IPS-NIHi7 (cell line): ENCODE results near the gene EGLN1.

Experiments used
- DNase-seq: peaks from one replicate; pipeline ENCODE4 v3.0.0; 2012; ENCODE audit warnings: mixed read lengths; ENCODE audit errors: extremely low spot score

The EGLN1 gene

DNA sequence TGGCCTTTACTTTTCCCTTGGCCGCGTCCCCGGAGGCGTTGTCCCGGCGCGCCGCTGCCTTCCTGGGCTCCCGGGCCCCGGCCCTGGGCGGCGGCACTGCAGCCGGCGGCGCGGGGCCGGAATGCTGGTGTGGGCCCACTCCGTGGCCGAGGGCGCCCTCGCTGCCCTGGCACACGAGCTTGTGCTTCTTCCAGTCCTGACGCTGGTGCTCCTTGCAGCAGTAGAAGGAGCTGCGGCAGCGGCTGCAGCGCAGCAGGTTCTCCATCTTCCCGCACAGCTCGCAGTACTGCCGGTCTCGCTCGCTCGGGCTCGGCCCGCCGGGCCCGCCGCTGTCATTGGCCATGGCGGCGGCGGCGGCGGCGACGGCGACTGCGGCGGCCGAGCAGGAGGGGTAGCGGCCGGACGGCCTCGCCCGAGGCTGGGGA lies 529 bp downstream of the EGLN1 start:
- DNase-seq, result no peak

DNA sequence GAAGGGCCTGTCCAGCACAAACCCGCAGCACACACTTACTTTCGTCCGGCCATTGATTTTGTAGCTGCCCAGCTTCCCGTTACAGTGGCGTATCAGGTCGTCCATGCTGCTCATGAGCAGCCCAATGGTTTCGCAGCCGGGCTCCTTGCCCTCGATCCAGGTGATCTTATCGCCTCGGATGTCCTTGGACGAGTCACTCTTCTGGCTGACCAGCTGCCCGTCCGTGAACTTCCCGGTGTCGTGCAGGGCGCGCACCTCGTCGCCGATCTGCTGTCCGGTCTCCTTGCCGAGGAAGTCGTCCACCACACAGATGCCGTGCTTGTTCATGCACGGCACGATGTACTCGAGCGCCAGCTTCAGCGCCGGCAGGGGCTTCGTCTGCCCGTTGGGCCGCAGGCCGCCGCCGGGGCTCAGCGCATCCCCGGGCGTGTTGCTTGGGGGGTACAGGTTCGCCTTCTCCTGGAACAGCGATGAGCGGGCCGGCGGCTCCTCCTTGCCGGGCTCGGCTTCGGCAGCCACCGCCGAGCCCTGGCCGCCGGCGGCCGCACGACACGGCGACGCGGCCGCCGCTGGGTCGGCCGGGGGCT lies 1.0 kb downstream of the EGLN1 start:
- peak; percentile 20 for DNase-seq

- DNase-seq, result no peak
Observed at GRCh38 chr1:231420299-231420958, 1.7 kb downstream of the EGLN1 start.

GRCh38 chr1:231419738-231420298 lies 2.3 kb downstream of the EGLN1 start:
- no peak for DNase-seq

DNA sequence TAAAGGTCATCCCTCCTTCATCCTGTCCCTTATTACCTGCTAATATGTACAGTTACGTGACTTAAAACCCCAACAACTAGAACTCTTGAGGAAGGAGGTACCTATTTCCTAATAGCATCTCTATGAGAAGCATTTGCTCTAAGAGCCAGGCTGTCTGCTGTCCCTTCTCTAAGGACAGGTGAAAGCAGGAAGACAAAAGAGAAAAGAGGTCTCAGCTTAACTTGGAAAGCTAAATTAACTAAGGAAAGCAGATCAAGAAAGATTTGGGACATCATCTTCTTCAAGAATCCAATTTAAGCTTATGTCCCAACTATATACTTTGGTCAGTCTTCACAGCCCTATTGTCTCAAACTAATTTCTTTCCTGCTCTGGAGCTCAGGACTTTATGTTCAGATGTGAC lies 2.9 kb downstream of the EGLN1 start:
- no peak for DNase-seq

DNA sequence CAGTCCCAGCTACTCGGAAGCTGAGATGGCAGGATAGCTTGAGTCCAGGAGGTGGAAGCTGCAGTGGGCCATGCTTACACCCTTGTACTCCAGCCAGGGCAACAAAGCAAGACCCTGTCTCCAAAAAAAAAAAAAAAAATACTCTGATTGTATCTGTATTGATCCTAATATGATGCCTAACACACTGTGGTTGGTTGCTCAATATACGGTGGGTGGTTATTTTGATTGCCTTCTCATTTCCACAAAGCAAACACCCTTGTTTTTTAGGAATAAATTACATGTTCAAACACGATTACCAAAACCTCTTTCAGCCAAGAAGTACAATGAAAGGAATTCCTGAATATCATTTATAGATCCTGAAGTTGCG lies 3.4 kb downstream of the EGLN1 start:
- DNase-seq, result no peak

- no peak for DNase-seq
Observed at GRCh38 chr1:231418101-231418740, 3.9 kb downstream of the EGLN1 start.

DNA sequence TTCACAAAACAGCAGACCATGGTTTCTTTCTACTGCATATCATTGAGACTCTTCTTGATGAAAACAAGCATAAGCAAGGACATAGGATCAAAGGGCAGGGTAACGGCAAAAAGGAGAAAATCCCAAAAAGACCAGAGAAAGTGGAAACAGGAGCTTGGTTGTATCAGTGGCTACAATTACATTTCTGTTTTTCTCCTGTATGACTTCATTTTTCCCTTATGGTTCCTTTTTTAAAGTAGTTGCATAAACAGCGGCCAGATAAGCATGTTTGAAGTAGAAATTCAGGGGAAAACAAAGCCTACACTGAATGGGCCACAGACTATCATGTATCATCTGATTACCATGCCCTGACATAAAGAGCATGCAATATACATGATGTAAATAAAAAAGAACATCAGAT lies 4.6 kb downstream of the EGLN1 start:
- no peak for DNase-seq

GRCh38 chr1:231416901-231417300 lies 5.2 kb downstream of the EGLN1 start:
- DNase-seq, result no peak

- no peak for DNase-seq
Observed at GRCh38 chr1:231415018-231415583, 7.0 kb downstream of the EGLN1 start.

DNA sequence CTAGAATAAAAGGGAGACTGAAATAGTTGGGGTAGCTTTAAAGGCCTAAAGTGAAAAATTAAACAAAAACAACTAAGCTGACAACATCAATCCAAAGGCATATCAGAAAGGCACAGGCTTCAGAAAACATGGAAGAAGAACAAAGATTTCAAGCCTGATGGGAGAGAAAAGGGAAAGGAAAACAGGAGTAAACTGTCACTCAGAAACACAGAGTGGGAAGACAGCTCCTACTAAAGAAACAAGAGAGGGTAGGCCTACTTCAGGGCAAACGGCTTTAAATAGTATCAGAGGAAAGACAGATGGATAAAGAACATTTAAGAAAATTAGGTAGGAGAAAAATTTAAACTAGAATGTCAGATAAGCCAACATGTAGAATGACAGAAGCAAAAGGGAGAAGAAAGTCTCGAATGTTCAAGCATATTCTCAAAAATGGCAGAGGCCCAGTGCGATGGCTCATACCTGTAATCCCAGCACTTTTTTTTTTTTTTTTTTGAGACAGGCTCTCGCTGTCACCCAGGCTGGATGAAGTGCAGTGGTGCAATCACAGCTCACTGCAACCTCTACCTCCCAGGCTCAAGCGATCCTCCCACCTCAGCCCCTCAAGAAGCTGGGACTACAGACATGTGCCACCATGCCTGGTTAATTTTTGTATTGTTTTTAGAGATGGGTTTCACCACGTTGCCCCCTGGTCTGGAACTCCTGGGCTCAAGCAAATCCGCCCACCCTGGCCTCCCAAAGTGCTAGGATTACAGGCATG lies 7.6 kb downstream of the EGLN1 start:
- DNase-seq, result no peak

- DNase-seq, result no peak
Observed at GRCh38 chr1:231413749-231414082, 8.4 kb downstream of the EGLN1 start.

DNA sequence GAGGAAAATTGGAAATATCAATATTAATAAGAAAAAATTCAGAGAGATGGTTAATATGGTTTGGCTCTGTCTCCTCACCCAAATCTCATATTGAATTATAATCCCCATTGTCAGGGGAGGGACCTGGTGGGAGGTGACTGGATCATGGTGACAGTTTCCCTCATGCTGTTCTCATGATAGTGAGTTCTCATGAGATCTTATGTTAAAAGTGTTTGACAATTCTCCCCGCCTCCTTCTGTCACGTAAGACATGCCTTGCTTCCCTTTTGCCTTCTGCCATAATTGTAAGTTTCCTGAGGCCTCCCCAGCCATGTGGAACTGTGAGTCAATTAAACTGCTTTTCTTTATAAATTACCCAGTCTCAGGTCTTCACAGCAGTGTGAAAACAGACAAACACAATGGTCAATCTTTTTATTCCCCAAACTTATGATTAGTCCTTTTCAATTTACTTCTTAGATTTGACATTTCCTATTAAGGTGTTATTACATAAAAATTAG lies 11.0 kb downstream of the EGLN1 start:
- DNase-seq, result no peak

GRCh38 chr1:231410036-231410612 lies 12.0 kb downstream of the EGLN1 start:
- no peak for DNase-seq

DNA sequence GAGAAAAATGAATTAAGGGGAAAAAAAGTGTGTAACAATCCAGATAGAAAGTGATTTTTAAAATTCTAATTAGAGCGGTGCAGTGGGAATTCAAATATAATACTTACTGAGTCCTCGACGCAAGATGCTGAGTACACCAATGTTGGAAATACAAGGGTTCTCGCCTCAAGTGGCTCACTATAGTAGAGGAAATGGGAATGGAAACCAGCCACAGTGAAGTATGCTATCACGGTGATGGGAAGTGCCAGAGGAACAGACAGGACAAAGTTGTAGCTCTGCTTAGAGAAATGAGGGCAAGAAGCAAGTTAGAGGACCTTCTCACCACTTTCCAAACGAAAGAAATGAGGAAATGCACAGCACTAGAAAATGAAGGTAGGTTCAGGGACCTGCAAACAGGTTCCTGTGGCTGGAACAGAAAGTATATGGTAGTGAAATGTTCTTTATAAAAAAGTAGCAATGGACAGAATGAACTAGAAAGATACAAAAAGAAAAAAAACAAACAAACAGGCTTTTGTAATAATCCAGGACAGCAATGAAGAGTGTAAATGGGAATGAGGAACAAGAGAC lies 13.5 kb downstream of the EGLN1 start:
- DNase-seq, result no peak

GRCh38 chr1:231407547-231408396 lies 14.3 kb downstream of the EGLN1 start:
- DNase-seq, result no peak

- no peak for DNase-seq
Observed at GRCh38 chr1:231407049-231407448, 15.0 kb downstream of the EGLN1 start.

DNA sequence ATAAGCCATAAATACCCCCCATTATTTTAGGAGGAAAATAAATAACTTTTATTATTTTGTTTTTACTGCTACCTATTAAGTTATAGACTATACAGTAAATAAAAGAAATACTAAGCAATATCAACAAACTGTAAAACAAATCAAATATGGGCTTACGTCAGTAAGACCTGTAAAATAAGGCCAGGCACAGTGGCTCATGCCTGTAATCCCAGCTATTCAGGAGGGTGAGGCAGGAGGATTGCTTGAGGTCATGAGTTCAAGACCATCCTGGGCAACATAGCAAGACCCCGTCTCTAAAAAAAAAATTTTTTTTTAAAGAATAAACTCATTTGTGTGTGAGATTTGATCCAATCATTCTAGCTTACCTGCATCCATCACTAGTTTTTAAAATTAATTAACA lies 17.8 kb downstream of the EGLN1 start:
- no peak for DNase-seq

- DNase-seq, result no peak
Observed at GRCh38 chr1:231401478-231401877, 20.6 kb downstream of the EGLN1 start.
